Hepatocyte (in vitro differentiated cells): ENCODE data around the gene NAA80. TPM values are rescaled to one million over a fixed set of nuclear protein-coding genes. Genes with fewer than 3 reads are reported as not detected.

ENCODE experiments used
- DNase-seq: peaks from one replicate; pipeline ENCODE4 v3.0.0-alpha.2; 2016; ENCODE audit warnings: low spot score
- H2AFZ ChIP-seq: fragments of 200-600 bp; sonication (generic); 2 replicates; pipeline ENCODE4 v1.6.0; 2016; ENCODE audit warnings: antibody characterized with exemption, mild to moderate bottlenecking
- H3K27ac ChIP-seq: fragments of 200-600 bp; sonication (generic); 2 replicates; pipeline ENCODE4 v1.5.1; 2016; ENCODE audit warnings: mild to moderate bottlenecking
- H3K27me3 ChIP-seq: fragments of 200-600 bp; sonication (generic); 2 replicates; pipeline ENCODE4 v1.6.1; 2016
- H3K36me3 ChIP-seq: fragments of 200-600 bp; sonication (generic); replicated peaks from 2 replicates; pipeline ENCODE4 v1.5.1; 2016; ENCODE audit warnings: low read depth; ENCODE audit not compliant: insufficient read depth
- H3K4me1 ChIP-seq: fragments of 200-600 bp; sonication (generic); 2 replicates; pipeline ENCODE4 v1.5.1; 2016; ENCODE audit warnings: mild to moderate bottlenecking, moderate library complexity; ENCODE audit not compliant: insufficient read depth
- H3K4me2 ChIP-seq: fragments of 200-600 bp; sonication (generic); 2 replicates; pipeline ENCODE4 v1.6.0; 2016
- H3K4me3 ChIP-seq: fragments of 200-600 bp; sonication (generic); 2 replicates; pipeline ENCODE4 v1.5.1; 2016; ENCODE audit warnings: mild to moderate bottlenecking
- H3K79me2 ChIP-seq: fragments of 200-600 bp; sonication (generic); 2 replicates; pipeline ENCODE4 v1.6.0; 2017; ENCODE audit warnings: mild to moderate bottlenecking
- H3K9me2 ChIP-seq: fragments of 200-600 bp; sonication (generic); replicated peaks from 2 replicates; pipeline ENCODE4 v1.6.0; 2017; ENCODE audit warnings: mild to moderate bottlenecking; ENCODE audit not compliant: insufficient read depth
- H3K9me3 ChIP-seq: fragments of 200-600 bp; sonication (generic); 2 replicates; pipeline ENCODE4 v1.5.1; 2016; ENCODE audit warnings: low read depth, mild to moderate bottlenecking
- H4K20me1 ChIP-seq: fragments of 200-600 bp; sonication (generic); 2 replicates; pipeline ENCODE4 v1.6.0; 2016; ENCODE audit warnings: mild to moderate bottlenecking; ENCODE audit not compliant: insufficient read depth, poor library complexity, severe bottlenecking
- CTCF ChIP-seq: fragments of 200-600 bp; sonication (generic); IDR thresholded peaks from 2 replicates; pipeline ENCODE4 v1.5.1; 2016; ENCODE audit warnings: antibody characterized with exemption, mild to moderate bottlenecking; ENCODE audit not compliant: poor library complexity
- EZH2 ChIP-seq: fragments of 200-600 bp; sonication (generic); IDR thresholded peaks from 2 replicates; pipeline ENCODE4 v1.6.1; 2016; ENCODE audit warnings: antibody characterized with exemption, mild to moderate bottlenecking, borderline replicate concordance
- EZH2phosphoT487 ChIP-seq: fragments of 200-600 bp; sonication (generic); IDR thresholded peaks from one replicate; pipeline ENCODE4 v1.6.1; 2018; ENCODE audit warnings: antibody characterized with exemption, mild to moderate bottlenecking, low read depth, moderate library complexity; ENCODE audit not compliant: unreplicated experiment, severe bottlenecking
- WGBS: methylation state at CpG from one replicate; pipeline ENCODE4 v1.1.6; 2016; ENCODE audit warnings: low lambda C conversion rate; ENCODE audit errors: missing lambda C conversion rate; 5-methylcytosine and 5-hydroxymethylcytosine counted together
- polyA plus RNA-seq: library from polyadenylated mRNA; unstranded; fragments of >200 nt; fragmentation: Nextera tagmentation; extraction: Ambion mirVana; gene quantifications from 2 replicates; pipeline ENCODE4 v1.2.1, GENCODE V29; 2016
- total RNA-seq: library from RNA; depleted of rRNA; stranded (reverse); fragments of >200 nt; gene quantifications from 2 replicates; pipeline ENCODE4 v1.2.3, GENCODE V29; 2014

The NAA80 gene
- total and polyA plus RNA-seq, 2 experiments from 2014 or later: 6.7 to 19.5 TPM

- H3K4me2 ChIP-seq: no peak overlapping the region
- no peaks in the 10 kb centered on the region for H3K9me2 ChIP-seq
- 91% methylated on average over 8 of the region's 8 CpGs for WGBS
- H3K27ac ChIP-seq: no peak overlapping the region
- H3K4me3 ChIP-seq: no peak overlapping the region
- no peaks in the 10 kb centered on the region for H3K4me1 ChIP-seq
- H4K20me1 ChIP-seq: no peaks in the 10 kb centered on the region
- H3K9me3 ChIP-seq: no peaks in the 10 kb centered on the region
- H3K36me3 ChIP-seq: no peaks in the 10 kb centered on the region
- H3K79me2 ChIP-seq: no peaks in the 10 kb centered on the region
- no peak overlapping the region for H2AFZ ChIP-seq
- DNase-seq: no peak
- no peak for TF ChIP-seq EZH2phosphoT487
- no peak for TF ChIP-seq EZH2
- no peak for TF ChIP-seq CTCF
- peaks cover 9% of the 10 kb centered on the region for H3K27me3 ChIP-seq
Measured at GRCh38 chr3:50279255-50280016, 19.8 kb downstream of the NAA80 start.

- DNase-seq: no peak
- Histone ChIP-seq H3K4me1 (no peaks in the 10 kb centered on the region), H3K79me2 (no peaks in the 10 kb centered on the region), H3K9me2 (no peaks in the 10 kb centered on the region), H3K27ac (no peak within 1 kb of the TSS), H3K4me3 (no peak within 1 kb of the TSS), H4K20me1 (no peaks in the 10 kb centered on the region), H2AFZ (no peak within 1 kb of the TSS), H3K27me3 (peaks cover 10% of the 10 kb centered on the region), H3K4me2 (no peak within 1 kb of the TSS), H3K36me3 (no peaks in the 10 kb centered on the region), H3K9me3 (no peaks in the 10 kb centered on the region)
- no peak for TF ChIP-seq CTCF
- no peak for TF ChIP-seq EZH2phosphoT487
- WGBS: 90% methylated on average over 2 of the region's 2 CpGs
Measured at GRCh38 chr3:50278880-50279224, 20.4 kb downstream of the NAA80 start, which contains the start of gene LSMEM2. Gene LSMEM2 (plus strand): TSS chr3:50279087. CDS start chr3:50279114, 27 bp downstream.

GRCh38 chr3:50278123-50278879 lies 20.9 kb downstream of the NAA80 start:
- Histone ChIP-seq H3K4me3 (no peak overlapping the region), H3K9me2 (no peaks in the 10 kb centered on the region), H3K79me2 (no peaks in the 10 kb centered on the region), H3K36me3 (no peaks in the 10 kb centered on the region), H3K4me1 (no peaks in the 10 kb centered on the region), H2AFZ (no peak overlapping the region), H3K4me2 (no peak overlapping the region), H3K9me3 (no peaks in the 10 kb centered on the region), H4K20me1 (no peaks in the 10 kb centered on the region), H3K27me3 (peaks cover 10% of the 10 kb centered on the region), H3K27ac (no peak overlapping the region)
- DNase-seq: no peak
- WGBS: 83% methylated on average over 4 of the region's 4 CpGs
- TF ChIP-seq EZH2: no peak
- TF ChIP-seq EZH2phosphoT487: no peak
- no peak for TF ChIP-seq CTCF
